Ovary (tissue), 3 donors: ENCODE data around the gene PCNX1.

Experiments used
- CTCF ChIP-seq, 3 donors: fragments of 450-650 bp in 2 of 3; fragments of 200-600 bp in 1 of 3; IDR thresholded peaks; one replicate each; pipeline versions ENCODE4 v1.5.1 to v1.8.0; 2016 to 2022; ENCODE audit warnings: antibody characterized with exemption in 3 of 3, mild to moderate bottlenecking in 1 of 3
- POLR2A ChIP-seq: fragments of 450-650 bp; IDR thresholded peaks from one replicate; pipeline ENCODE4 v1.6.1; 2017; ENCODE audit warnings: antibody characterized with exemption, mild to moderate bottlenecking, moderate library complexity
- donor health status: DM: no; HTN: no; CAD: no.

GRCh38 chr14:70943838-70944237, 36.6 kb downstream of the PCNX1 start:
- TF ChIP-seq CTCF (IDR thresholded peaks at IDR 0.05) = no peak
- TF ChIP-seq POLR2A = no peak
